ENCODE data around the gene C4orf33. TPM values are rescaled to one million over a fixed set of nuclear protein-coding genes. Genes with fewer than 3 reads are reported as not detected.

C4orf33 gene
- total RNA-seq, 1 donor from 2014 or later, result 17.6 TPM

DNA sequence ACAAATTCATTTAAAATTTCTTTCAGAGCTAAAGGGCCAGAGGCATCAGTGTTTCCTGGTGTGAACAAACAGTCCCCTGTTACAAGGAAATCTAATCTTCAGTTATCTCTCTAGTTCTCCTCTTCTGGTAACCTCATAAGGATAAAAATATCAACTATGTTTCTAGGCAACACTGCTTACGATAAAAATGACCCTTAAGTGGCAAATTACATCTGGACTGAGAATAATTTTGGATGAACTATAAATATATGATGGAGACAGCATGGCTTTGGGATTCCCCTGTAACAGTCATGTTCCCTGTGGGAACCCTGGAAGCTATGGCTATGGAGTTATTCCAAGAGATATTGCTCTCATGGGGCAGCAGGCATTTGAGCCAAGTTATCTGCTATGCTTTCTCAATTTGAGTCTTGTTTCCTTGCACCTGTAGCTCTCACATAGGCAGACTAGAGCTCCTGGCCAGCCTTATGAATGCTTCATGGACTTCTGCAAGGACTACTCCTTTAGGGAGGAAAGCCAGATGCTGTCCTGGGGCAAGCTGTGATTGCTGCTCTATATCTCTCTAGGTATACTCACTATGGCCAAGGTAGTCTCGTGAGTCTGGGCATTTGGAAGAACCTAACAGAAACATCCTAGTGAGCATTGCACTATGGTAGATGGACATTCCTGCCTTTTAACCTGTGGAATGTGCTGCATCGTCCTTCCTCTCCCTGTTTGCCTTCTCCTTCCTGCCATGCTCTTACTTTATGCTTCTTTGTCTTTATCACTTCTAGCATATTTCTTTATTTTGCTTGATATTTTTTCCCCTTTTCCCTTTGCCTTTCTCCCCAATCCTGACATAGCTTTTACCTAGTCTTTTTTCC is 14.2 kb downstream of the C4orf33 start:
- Mint-ChIP-seq H3K27ac (ENCODE audit: unreplicated experiment) (no peak overlapping the region), H3K4me3 (ENCODE audit: unreplicated experiment) (no peak overlapping the region), H3K9me3 (ENCODE audit: unreplicated experiment) (no peaks in the 10 kb centered on the region), H3K27me3 (ENCODE audit: unreplicated experiment) (no peaks in the 10 kb centered on the region), H3K4me1 (ENCODE audit: low read depth, unreplicated experiment) (no peaks in the 10 kb centered on the region), H3K36me3 (ENCODE audit: unreplicated experiment) (no peaks in the 10 kb centered on the region)
- no peak for DNase-seq
- TF ChIP-seq, protein P1, sequence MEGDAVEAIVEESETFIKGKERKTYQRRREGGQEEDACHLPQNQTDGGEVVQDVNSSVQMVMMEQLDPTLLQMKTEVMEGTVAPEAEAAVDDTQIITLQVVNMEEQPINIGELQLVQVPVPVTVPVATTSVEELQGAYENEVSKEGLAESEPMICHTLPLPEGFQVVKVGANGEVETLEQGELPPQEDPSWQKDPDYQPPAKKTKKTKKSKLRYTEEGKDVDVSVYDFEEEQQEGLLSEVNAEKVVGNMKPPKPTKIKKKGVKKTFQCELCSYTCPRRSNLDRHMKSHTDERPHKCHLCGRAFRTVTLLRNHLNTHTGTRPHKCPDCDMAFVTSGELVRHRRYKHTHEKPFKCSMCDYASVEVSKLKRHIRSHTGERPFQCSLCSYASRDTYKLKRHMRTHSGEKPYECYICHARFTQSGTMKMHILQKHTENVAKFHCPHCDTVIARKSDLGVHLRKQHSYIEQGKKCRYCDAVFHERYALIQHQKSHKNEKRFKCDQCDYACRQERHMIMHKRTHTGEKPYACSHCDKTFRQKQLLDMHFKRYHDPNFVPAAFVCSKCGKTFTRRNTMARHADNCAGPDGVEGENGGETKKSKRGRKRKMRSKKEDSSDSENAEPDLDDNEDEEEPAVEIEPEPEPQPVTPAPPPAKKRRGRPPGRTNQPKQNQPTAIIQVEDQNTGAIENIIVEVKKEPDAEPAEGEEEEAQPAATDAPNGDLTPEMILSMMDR (IDR thresholded peaks at IDR 0.05; ENCODE audit: partially characterized antibody, unreplicated experiment), result no peak

DNA sequence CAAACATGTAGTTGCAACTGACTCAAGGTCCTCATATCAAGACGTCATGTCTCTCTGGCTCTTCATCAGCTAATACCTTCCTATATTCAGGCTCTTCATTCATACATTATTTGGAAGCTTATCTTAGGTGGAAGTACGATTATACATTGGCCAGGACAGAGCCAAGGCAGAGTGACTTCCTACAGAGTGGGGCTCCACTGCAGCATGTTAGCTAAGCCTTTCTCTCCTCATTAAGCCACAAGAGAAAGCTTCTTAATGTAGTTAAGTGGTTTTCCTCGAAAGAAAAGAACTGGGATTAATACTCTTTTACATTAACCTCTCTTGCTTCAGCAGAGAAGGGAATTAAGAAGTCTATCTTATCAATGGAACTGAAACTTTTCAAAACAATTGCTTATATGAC is 15.0 kb downstream of the C4orf33 start:
- TF ChIP-seq, protein P1 (IDR thresholded peaks at IDR 0.05; ENCODE audit: partially characterized antibody, unreplicated experiment), result no peak
- H3K9me3 Mint-ChIP-seq (ENCODE audit: unreplicated experiment), result no peaks in the 10 kb centered on the region
- H3K27ac Mint-ChIP-seq (ENCODE audit: unreplicated experiment), result no peak overlapping the region
- no peaks in the 10 kb centered on the region for H3K4me1 Mint-ChIP-seq (ENCODE audit: low read depth, unreplicated experiment)
- H3K27me3 Mint-ChIP-seq (ENCODE audit: unreplicated experiment), result no peaks in the 10 kb centered on the region
- no peak for DNase-seq
- H3K4me3 Mint-ChIP-seq (ENCODE audit: unreplicated experiment), result no peak overlapping the region
- H3K36me3 Mint-ChIP-seq (ENCODE audit: unreplicated experiment), result no peaks in the 10 kb centered on the region

GRCh38 chr4:129111919-129112318 is 16.0 kb downstream of the C4orf33 start:
- Mint-ChIP-seq H3K36me3 (ENCODE audit: unreplicated experiment) (no peaks in the 10 kb centered on the region), H3K27me3 (ENCODE audit: unreplicated experiment) (no peaks in the 10 kb centered on the region), H3K4me1 (ENCODE audit: low read depth, unreplicated experiment) (no peaks in the 10 kb centered on the region), H3K27ac (ENCODE audit: unreplicated experiment) (no peak overlapping the region), H3K4me3 (ENCODE audit: unreplicated experiment) (no peak overlapping the region), H3K9me3 (ENCODE audit: unreplicated experiment) (no peaks in the 10 kb centered on the region)
- DNase-seq, result no peak
- TF ChIP-seq, protein P1 (IDR thresholded peaks at IDR 0.05; ENCODE audit: partially characterized antibody, unreplicated experiment), result no peak

DNA sequence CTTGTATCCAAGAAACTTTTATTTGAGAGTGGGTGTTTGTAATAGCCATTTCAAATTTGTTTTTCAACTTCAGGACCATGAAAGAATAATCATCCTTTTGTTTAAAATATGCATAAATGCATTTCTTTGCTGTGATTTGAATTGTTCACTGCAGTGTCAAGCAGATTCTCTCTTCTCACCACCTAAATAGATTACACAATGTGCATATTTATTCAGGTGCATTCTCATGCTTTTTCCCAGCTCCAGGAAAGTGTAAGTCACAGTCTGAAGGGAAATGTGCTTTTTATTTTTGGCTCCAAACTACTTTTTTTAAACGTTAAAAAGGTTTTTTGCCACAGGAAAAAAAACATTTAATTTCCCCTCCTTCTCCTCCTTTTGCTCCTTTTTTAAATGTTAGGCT is 17.5 kb downstream of the C4orf33 start:
- no peaks in the 10 kb centered on the region for H3K36me3 Mint-ChIP-seq (ENCODE audit: unreplicated experiment)
- TF ChIP-seq, protein P1 (IDR thresholded peaks at IDR 0.05; ENCODE audit: partially characterized antibody, unreplicated experiment), result no peak
- no peaks in the 10 kb centered on the region for H3K4me1 Mint-ChIP-seq (ENCODE audit: low read depth, unreplicated experiment)
- no peak overlapping the region for H3K27ac Mint-ChIP-seq (ENCODE audit: unreplicated experiment)
- no peaks in the 10 kb centered on the region for H3K9me3 Mint-ChIP-seq (ENCODE audit: unreplicated experiment)
- no peak overlapping the region for H3K4me3 Mint-ChIP-seq (ENCODE audit: unreplicated experiment)
- H3K27me3 Mint-ChIP-seq (ENCODE audit: unreplicated experiment), result no peaks in the 10 kb centered on the region
- DNase-seq, result no peak

GRCh38 chr4:129113919-129114318 is 18.0 kb downstream of the C4orf33 start:
- Mint-ChIP-seq H3K27me3 (ENCODE audit: unreplicated experiment) (no peaks in the 10 kb centered on the region), H3K27ac (ENCODE audit: unreplicated experiment) (no peak overlapping the region)

More at GRCh38 chr4:129113919-129114318, 18.0 kb downstream of the C4orf33 start:
- no peak for DNase-seq
- TF ChIP-seq, protein P1 (IDR thresholded peaks at IDR 0.05; ENCODE audit: partially characterized antibody, unreplicated experiment), result no peak
- no peaks in the 10 kb centered on the region for H3K36me3 Mint-ChIP-seq (ENCODE audit: unreplicated experiment)
- no peaks in the 10 kb centered on the region for H3K4me1 Mint-ChIP-seq (ENCODE audit: low read depth, unreplicated experiment)
- H3K4me3 Mint-ChIP-seq (ENCODE audit: unreplicated experiment), result no peak overlapping the region
- no peaks in the 10 kb centered on the region for H3K9me3 Mint-ChIP-seq (ENCODE audit: unreplicated experiment)

All from glutamatergic neuron (in vitro differentiated cells).